HepG2 (cell line): ENCODE results near the gene PPIL3. TPM values are rescaled to one million over a fixed set of nuclear protein-coding genes. Genes with fewer than 3 reads are reported as not detected.

Source experiments
- ATF1 ChIP-seq: IDR thresholded peaks from 2 replicates; pipeline ENCODE4 v1.6.1; 2016; ENCODE audit warnings: mild to moderate bottlenecking, control low read depth
- GABPB1 ChIP-seq: IDR thresholded peaks from 2 replicates; pipeline ENCODE4 v1.6.1; 2016; ENCODE audit warnings: mild to moderate bottlenecking, missing genetic modification reagents, moderate library complexity, missing compliant biosample characterization
- GZF1 ChIP-seq: sonication (generic); formaldehyde crosslinking; IDR thresholded peaks from 2 replicates; pipeline ENCODE4 v1.5.1; 2020; ENCODE audit warnings: mild to moderate bottlenecking, missing genetic modification reagents
- HDAC2 ChIP-seq: sonication (generic); formaldehyde crosslinking; IDR thresholded peaks from 2 replicates; pipeline ENCODE4 v1.4.0; 2020; ENCODE audit warnings: missing genetic modification reagents
- HHEX ChIP-seq: IDR thresholded peaks from 2 replicates; pipeline ENCODE4 v1.6.1; 2016; ENCODE audit warnings: control low read depth
- KLF9 ChIP-seq: IDR thresholded peaks from 2 replicates; pipeline ENCODE4 v1.6.1; 2016; ENCODE audit warnings: low read depth
- NFKBIZ ChIP-seq: IDR thresholded peaks from 2 replicates; pipeline ENCODE4 v1.6.1; 2018; ENCODE audit warnings: missing genetic modification reagents, missing compliant biosample characterization
- PAWR ChIP-seq: sonication (generic); formaldehyde crosslinking; IDR thresholded peaks from 2 replicates; pipeline ENCODE4 v1.4.0; 2020; ENCODE audit warnings: missing genetic modification reagents, mild to moderate bottlenecking, borderline replicate concordance
- RFX3 ChIP-seq: IDR thresholded peaks from 2 replicates; pipeline ENCODE4 v1.6.1; 2016; ENCODE audit warnings: missing biosample characterization, missing genetic modification reagents
- SMAD9 ChIP-seq: sonication (generic); formaldehyde crosslinking; IDR thresholded peaks from 2 replicates; pipeline ENCODE4 v1.5.1; 2020; ENCODE audit warnings: mild to moderate bottlenecking, missing genetic modification reagents
- ZMAT3 ChIP-seq: sonication (generic); formaldehyde crosslinking; conservative IDR thresholded peaks from 2 replicates; pipeline ENCODE4 v1.7.0; 2021; ENCODE audit warnings: missing genetic modification reagents
- ZNF317 ChIP-seq: sonication (generic); formaldehyde crosslinking; IDR thresholded peaks from 2 replicates; pipeline ENCODE4 v1.5.0; 2020; ENCODE audit warnings: mild to moderate bottlenecking, missing genetic modification reagents
- ZNF614 ChIP-seq: IDR thresholded peaks from 2 replicates; pipeline ENCODE4 v1.6.1; 2018; ENCODE audit warnings: missing biosample characterization, missing genetic modification reagents, inconsistent platforms, borderline replicate concordance
- ZNF672 ChIP-seq: sonication (generic); formaldehyde crosslinking; IDR thresholded peaks from 2 replicates; pipeline ENCODE4 v1.8.1; 2022; ENCODE audit warnings: missing genetic modification reagents
- ZSCAN29 ChIP-seq: sonication (generic); formaldehyde crosslinking; conservative IDR thresholded peaks from 2 replicates; pipeline ENCODE4 v1.4.0; 2020; ENCODE audit warnings: mild to moderate bottlenecking, missing genetic modification reagents
- polyA plus RNA-seq, 8 experiments: library from polyadenylated mRNA; depleted of rRNA in 3 of 8; stranded (reverse) in 7 of 8; unstranded in 1 of 8; fragments of >200 nt; fragmentation: Illumina TruSeq in 4 of 8; extraction: Trizol in 4 of 8; gene quantifications; 2 replicates each; pipeline versions ENCODE4 v1.2.1 to v1.2.3, GENCODE V29; 2011 to 2016; ENCODE audit warnings: low read depth in 4 of 8, missing spikeins in 1 of 8, mixed read lengths in 1 of 8; ENCODE audit not compliant: insufficient read depth in 1 of 8
- total RNA-seq, 5 experiments: library from RNA; depleted of rRNA; stranded (reverse); fragments of >200 nt; fragmentation: Illumina TruSeq; extraction: Trizol; gene quantifications; 2 replicates each; pipeline ENCODE4 v1.2.3, GENCODE V29; 2016; ENCODE audit warnings: low read depth in 1 of 5
- TF ChIP-seq, protein P1 (sequence below): sonication (generic); formaldehyde crosslinking; IDR thresholded peaks from 2 replicates; pipeline ENCODE4 v1.5.0; 2020; ENCODE audit warnings: missing genetic modification reagents
- TF ChIP-seq, protein P2 (sequence below), 2 experiments: sonication (generic) in 1 of 2; formaldehyde crosslinking in 1 of 2; IDR thresholded peaks; 2 replicates each; pipeline versions ENCODE4 v1.4.0 to v1.6.1; 2018 to 2020; ENCODE audit warnings: missing genetic modification reagents in 2 of 2, borderline replicate concordance in 1 of 2, low read depth in 1 of 2, mild to moderate bottlenecking in 1 of 2, missing biosample characterization in 1 of 2
- TF ChIP-seq, protein P3 (sequence below): fragments of 450-650 bp; IDR thresholded peaks from 2 replicates; pipeline ENCODE4 v1.6.1; 2017; ENCODE audit warnings: mild to moderate bottlenecking
- TF ChIP-seq, protein P4 (sequence below): sonication (generic); formaldehyde crosslinking; conservative IDR thresholded peaks from 2 replicates; pipeline ENCODE4 v1.4.0; 2020; ENCODE audit warnings: missing genetic modification reagents

The PPIL3 gene
- total and polyA plus RNA-seq, 2 of the 13 experiments (the other 11 are each of a cell fraction or from before 2014, with no cell fraction given), result 98.7 to 107 TPM

DNA sequence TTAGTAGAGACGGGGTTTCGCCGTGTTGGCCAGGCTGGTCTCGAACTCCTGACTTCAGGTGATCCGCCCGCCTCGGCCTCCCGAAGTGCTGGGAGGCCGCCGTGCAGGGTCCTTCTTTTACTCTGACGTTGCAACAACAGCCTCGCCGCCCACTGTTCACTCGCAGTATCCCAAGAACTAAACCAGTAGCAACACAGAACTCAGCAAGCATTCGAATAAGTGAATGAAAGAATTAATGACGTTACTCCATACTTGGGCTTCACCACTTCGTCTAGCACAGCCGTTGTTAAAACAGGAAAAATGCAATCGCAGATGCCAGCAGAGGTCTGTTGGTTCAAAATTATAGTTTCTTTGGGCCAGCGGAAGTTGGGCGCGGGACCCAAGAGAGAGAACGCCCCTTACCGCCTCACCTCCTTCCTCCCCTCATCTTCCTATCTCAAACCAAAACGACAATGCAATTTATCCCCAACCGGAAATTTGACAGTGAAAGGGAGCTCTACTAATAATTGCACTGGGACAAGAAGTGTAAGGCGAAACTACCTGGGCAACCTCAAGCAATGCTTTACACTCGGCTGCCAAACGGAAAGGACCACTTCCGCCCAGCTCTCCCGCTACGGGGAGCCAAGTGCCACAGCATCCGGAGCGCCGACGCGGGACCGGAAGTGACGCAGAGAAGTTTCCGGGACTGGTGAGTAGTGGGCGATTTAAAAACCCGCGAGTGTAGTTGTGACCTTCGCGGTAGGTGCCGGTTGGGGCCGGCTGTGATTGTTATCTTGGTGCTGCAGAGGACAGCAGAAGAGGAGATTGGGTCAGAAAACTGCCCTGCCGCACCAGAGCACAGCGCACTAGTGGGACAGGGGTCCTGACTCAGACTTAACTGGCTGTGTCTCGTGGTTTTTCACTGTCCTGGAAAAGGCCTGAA lies at the start of gene PPIL3, which contains the start of gene NIF3L1 (continued):
- TF ChIP-seq ZNF317 (CRISPR knock-in tag) (peak; percentile 85; the same call in 1 of the 2 replicates), ATF1 (CRISPR knock-in tag) (peak; percentile 94), HHEX (CRISPR knock-in tag) (no peak; the same call in none of the 2 replicates), RFX3 (CRISPR knock-in tag) (no peak), ZNF672 (peak; percentile 9; the same call in 1 of the 2 replicates), HDAC2 (CRISPR knock-in tag) (peak; percentile 64), NFKBIZ (CRISPR knock-in tag) (peak; percentile 60; the same call in 1 of the 2 replicates), PAWR (CRISPR knock-in tag) (no peak), KLF9 (CRISPR knock-in tag) (no peak; the same call in 1 of the 2 replicates), ZSCAN29 (CRISPR knock-in tag) (peak; percentile 4; the same call in 1 of the 2 replicates), ZMAT3 (CRISPR knock-in tag) (no peak; the same call in 1 of the 2 replicates), GABPB1 (CRISPR knock-in tag) (peak; percentile 100), GZF1 (CRISPR knock-in tag) (0 out of 2 replicates have a peak, but pooled peaks have one; percentile 24), SMAD9 (no peak), ZNF614 (CRISPR knock-in tag) (peak; percentile 85)
- TF ChIP-seq, protein P1, sequence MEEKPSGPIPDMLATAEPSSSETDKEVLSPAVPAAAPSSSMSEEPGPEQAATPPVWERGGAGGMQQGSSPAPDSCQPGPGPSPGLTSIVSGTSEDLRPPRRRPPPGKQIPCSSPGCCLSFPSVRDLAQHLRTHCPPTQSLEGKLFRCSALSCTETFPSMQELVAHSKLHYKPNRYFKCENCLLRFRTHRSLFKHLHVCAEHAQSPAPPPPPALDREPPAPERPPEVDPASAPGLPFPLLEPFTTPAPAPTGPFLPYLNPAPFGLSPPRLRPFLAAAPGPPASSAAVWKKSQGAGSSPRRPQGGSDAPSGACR (CRISPR knock-in tag), result no peak
- TF ChIP-seq, protein P2, sequence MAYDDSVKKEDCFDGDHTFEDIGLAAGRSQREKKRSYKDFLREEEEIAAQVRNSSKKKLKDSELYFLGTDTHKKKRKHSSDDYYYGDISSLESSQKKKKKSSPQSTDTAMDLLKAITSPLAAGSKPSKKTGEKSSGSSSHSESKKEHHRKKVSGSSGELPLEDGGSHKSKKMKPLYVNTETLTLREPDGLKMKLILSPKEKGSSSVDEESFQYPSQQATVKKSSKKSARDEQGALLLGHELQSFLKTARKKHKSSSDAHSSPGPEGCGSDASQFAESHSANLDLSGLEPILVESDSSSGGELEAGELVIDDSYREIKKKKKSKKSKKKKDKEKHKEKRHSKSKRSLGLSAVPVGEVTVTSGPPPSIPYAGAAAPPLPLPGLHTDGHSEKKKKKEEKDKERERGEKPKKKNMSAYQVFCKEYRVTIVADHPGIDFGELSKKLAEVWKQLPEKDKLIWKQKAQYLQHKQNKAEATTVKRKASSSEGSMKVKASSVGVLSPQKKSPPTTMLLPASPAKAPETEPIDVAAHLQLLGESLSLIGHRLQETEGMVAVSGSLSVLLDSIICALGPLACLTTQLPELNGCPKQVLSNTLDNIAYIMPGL (CRISPR knock-in tag; IDR thresholded peaks at IDR 0.05; ENCODE audit: borderline replicate concordance in 1 of 2, low read depth in 1 of 2), result peak; percentile 17 to 91; a peak in 3 of 4 replicates
- TF ChIP-seq, protein P3, sequence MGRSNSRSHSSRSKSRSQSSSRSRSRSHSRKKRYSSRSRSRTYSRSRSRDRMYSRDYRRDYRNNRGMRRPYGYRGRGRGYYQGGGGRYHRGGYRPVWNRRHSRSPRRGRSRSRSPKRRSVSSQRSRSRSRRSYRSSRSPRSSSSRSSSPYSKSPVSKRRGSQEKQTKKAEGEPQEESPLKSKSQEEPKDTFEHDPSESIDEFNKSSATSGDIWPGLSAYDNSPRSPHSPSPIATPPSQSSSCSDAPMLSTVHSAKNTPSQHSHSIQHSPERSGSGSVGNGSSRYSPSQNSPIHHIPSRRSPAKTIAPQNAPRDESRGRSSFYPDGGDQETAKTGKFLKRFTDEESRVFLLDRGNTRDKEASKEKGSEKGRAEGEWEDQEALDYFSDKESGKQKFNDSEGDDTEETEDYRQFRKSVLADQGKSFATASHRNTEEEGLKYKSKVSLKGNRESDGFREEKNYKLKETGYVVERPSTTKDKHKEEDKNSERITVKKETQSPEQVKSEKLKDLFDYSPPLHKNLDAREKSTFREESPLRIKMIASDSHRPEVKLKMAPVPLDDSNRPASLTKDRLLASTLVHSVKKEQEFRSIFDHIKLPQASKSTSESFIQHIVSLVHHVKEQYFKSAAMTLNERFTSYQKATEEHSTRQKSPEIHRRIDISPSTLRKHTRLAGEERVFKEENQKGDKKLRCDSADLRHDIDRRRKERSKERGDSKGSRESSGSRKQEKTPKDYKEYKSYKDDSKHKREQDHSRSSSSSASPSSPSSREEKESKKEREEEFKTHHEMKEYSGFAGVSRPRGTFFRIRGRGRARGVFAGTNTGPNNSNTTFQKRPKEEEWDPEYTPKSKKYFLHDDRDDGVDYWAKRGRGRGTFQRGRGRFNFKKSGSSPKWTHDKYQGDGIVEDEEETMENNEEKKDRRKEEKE, result no peak
- TF ChIP-seq, protein P4, sequence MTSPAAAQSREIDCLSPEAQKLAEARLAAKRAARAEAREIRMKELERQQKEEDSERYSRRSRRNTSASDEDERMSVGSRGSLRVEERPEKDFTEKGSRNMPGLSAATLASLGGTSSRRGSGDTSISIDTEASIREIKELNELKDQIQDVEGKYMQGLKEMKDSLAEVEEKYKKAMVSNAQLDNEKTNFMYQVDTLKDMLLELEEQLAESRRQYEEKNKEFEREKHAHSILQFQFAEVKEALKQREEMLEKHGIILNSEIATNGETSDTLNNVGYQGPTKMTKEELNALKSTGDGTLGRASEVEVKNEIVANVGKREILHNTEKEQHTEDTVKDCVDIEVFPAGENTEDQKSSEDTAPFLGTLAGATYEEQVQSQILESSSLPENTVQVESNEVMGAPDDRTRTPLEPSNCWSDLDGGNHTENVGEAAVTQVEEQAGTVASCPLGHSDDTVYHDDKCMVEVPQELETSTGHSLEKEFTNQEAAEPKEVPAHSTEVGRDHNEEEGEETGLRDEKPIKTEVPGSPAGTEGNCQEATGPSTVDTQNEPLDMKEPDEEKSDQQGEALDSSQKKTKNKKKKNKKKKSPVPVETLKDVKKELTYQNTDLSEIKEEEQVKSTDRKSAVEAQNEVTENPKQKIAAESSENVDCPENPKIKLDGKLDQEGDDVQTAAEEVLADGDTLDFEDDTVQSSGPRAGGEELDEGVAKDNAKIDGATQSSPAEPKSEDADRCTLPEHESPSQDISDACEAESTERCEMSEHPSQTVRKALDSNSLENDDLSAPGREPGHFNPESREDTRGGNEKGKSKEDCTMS, result peak; percentile 21; the same call in 1 of the 2 replicates
